Ramos (cell line): ENCODE measurements around the gene CCL26.
"Not testable (repeated sequence)": the region's sequence is repeated elsewhere in the genome, so short reads cannot be mapped to it uniquely, and the experiment has no call there.

Experiments
- in situ Hi-C: fragments of 300-500 bp; cut with MboI; formaldehyde crosslinking; loops from one replicate; pipeline ENCODE4 v1.14.3; 2022; ENCODE audit warnings: low sequenced_read_pairs; ENCODE audit not compliant: unreplicated experiment

CCL26 gene

DNA sequence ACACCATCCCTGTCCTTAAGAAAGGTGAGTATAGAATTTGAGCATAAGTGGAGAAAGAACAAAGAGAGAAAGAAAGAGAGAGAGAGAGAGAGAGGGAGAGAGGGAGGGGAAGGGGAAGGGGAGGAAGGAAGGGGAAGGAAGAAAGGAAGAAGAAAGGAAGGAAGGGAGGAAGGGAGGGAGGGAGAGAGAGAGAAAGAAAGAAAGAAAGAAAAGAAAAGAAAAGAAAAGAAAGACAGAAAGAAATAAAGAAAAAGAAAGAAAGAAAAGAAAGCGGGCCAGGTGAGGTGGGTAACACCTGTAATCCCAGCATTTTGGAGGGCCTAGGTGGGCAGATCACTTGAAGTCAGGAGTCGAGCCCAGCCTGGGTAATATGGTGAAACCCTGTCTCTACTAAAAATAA, 21.7 kb upstream of the CCL26 start:
- in situ Hi-C loops: no loop called here

DNA sequence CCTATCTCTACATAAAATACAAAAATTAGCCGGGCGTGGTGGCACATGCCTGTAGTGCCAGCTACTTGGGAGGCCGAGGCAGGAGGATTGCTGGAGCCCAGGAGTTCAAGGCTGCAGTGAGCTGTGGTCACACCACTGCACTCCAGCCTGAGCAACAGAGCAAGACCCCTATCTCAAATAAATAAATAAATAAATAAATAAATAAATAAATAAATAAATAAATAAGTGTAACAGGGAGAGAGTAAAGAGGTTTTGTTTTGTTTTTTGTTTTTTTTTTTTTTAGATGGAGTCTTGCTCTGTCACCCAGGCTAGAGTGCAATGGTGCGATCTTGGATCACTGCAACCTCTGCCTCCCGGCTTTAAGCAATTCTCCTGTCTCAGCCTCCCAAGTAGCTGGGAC, 20.6 kb upstream of the CCL26 start:
- in situ Hi-C loops: not testable (repeated sequence)

- in situ Hi-C loops: no loop called here
Observed at GRCh38 chr7:75789361-75789924, 17.4 kb upstream of the CCL26 start.

- in situ Hi-C loops: not testable (repeated sequence)
Observed at GRCh38 chr7:75788154-75788847, 16.3 kb upstream of the CCL26 start.

- in situ Hi-C loops: not testable (repeated sequence)
Observed at GRCh38 chr7:75783058-75783457, 11.0 kb upstream of the CCL26 start.

DNA sequence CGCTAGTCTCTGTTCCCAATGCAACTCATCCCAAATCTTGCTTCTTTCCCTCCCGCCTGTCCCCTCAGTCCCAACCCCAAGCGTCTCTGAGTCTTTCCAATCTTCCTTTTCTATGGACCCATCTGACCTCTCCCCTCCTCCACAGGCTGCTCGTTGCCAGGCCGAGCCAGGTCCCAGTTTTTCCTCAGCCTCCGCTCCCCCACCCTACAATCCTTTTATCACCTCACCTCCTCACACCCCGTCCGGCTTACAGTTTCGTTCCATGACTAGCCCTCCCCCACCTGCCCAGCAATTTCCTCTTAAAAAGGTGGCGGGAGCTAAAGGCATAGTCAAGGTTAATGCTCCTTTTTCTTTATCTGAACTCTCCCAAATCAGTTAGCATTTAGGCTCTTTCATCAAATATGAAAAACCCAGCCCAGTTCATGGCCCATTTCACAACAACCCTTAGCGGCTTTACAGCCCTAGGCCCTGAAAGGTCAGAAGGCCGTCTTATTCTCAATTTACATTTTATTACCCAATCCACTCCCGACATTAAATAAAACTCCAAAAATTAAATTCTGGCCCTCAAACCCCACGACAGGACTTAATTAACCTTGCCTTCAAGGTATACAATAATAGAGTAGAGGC, 8.7 kb upstream of the CCL26 start:
- in situ Hi-C loops: not testable (repeated sequence)

DNA sequence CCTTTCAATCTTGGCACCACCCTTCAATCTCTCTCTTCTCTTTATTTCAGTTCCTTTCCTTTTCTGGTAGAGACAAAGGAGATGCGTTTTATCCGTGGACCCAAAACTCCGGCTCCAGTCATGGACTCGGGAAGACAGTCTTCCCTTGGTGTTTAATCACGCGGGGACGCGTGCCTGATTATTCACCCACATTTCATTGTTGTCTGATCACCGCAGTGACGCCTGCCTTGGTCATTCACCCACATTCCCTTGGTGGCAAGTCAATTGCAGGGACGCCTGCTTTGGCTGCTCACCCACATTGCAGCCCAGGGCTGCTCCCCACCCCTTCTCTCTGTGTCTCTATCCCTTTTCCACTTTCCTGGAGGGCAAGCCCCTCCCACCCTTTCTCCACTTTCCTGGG, 7.5 kb upstream of the CCL26 start:
- in situ Hi-C loops: loop anchor here (10.0 kb wide), 1 partner anchor 715 kb away; no protein-coding TSS in a partner anchor

DNA sequence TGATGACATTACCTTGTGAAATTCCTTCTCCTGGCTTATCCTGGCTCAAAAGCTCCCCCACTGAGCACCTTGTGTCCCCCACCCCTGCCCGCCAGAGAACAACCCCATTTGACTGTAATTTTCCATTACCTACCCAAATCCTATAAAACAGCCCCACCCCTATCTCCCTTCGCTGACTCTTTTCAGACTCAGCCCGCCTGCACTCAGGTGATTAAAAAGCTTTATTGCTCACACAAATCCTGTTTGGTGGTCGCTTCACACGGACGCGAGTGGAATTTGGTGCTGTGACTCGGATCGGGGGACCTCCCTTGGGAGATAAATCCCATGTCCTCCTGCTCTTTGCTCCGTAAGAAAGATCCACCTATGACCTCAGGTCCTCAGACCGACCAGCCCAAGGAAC, 7.0 kb upstream of the CCL26 start:
- in situ Hi-C loops: loop anchor here (10.0 kb wide), 1 partner anchor 714 kb away; no protein-coding TSS in a partner anchor

GRCh38 chr7:75776295-75776971, 4.4 kb upstream of the CCL26 start:
- in situ Hi-C loops: loop anchor here (10.0 kb wide), 1 partner anchor 712 kb away; no protein-coding TSS in a partner anchor

- in situ Hi-C loops: loop anchor here (10.0 kb wide), 1 partner anchor 709 kb away; no protein-coding TSS in a partner anchor
Observed at GRCh38 chr7:75773958-75774357, 1.9 kb upstream of the CCL26 start.

DNA sequence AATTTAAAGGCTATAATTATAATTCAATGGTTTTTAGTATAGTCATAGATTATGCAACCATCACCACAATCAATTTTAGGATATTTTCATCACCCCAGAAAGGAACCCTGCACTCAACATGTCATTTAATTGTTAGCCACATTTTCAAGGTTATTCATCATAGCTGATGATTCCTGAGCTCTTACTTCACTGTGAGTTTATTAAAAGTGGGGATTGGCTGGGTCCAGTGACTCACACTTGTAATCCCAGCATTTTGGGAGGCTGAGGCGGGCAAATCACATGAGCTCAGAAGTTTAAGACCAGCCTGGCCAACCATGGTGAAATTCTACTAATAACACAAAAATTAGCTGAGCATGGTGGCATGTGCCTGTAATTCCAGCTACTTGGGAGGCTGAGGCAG, 787 bp downstream of the CCL26 start:
- in situ Hi-C loops: loop anchor here (10.0 kb wide), 1 partner anchor 706 kb away; no protein-coding TSS in a partner anchor

GRCh38 chr7:75762350-75762917, 9.6 kb downstream of the CCL26 start:
- in situ Hi-C loops: loop anchor here (5.0 kb wide), 1 partner anchor 325 kb away; no protein-coding TSS in a partner anchor

- in situ Hi-C loops: loop anchor here (5.0 kb wide), 1 partner anchor 324 kb away; no protein-coding TSS in a partner anchor
Observed at GRCh38 chr7:75761801-75762200, 10.2 kb downstream of the CCL26 start.

- in situ Hi-C loops: loop anchor here (10.0 kb wide), 1 partner anchor 64 kb away; no protein-coding TSS in a partner anchor
Observed at GRCh38 chr7:75758491-75758890, 13.5 kb downstream of the CCL26 start.

DNA sequence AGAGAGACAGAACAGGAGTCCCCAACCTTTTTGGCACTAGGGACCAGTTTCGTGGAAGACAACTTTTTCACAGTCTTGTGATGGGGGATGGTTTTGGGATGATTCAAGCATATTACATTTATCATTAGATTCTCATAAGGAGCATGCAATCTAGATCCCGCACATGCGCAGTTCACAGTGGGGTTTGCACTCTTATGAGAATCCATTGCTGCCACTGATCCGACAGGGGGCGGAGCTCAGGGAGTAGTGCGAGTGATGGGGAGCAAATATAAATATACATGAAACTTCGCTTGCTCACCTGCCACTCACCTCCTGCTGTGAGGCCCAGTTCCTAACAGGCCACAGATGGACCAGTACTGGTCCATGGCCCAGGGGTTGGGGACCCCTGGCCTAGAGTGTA, 14.2 kb downstream of the CCL26 start:
- in situ Hi-C loops: loop anchor here (10.0 kb wide), 1 partner anchor 63 kb away; no protein-coding TSS in a partner anchor

- in situ Hi-C loops: loop anchor here (10.0 kb wide), 1 partner anchor 62 kb away; no protein-coding TSS in a partner anchor
Observed at GRCh38 chr7:75756991-75757676, 14.9 kb downstream of the CCL26 start.

GRCh38 chr7:75756206-75756990, 15.6 kb downstream of the CCL26 start:
- in situ Hi-C loops: loop anchor here (10.0 kb wide), 1 partner anchor 62 kb away; no protein-coding TSS in a partner anchor

DNA sequence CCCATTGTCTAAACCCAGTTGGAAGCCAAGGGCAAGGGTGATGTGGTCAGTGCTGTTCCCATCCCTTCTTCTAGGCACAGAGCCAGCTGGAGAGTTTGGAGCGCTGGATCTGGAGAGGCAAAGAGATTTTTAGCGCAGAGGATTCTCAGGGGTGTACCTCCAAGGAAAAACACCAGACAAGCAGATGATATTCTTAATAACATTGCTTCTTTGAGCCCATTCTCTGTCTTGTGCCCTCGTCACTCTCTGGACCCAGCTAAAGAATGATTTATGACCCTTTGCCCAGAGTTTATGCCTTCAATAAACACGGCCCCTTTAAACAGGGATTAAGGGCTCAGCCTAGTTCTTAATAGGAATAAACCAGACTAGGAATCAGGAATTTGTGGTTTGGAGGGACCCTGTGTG, 28.6 kb downstream of the CCL26 start:
- in situ Hi-C loops: no loop called here
